ENCODE data around the gene THSD7A.

THSD7A gene

GRCh38 chr7:11416641-11417458, 415.1 kb downstream of the THSD7A start:
- no peaks in the 10 kb centered on the region for H3K79me1 ChIP-seq (ENCODE audit: low read length)
- no peak overlapping the region for H2BK5ac ChIP-seq (ENCODE audit: low read depth, low read length, poor library complexity)
- no peak overlapping the region for H2BK12ac ChIP-seq (ENCODE audit: low read length)
- H3K4ac ChIP-seq (ENCODE audit: low read depth, low read length) = no peak overlapping the region
- WGBS (ENCODE audit: extremely low coverage, insufficient coverage, insufficient read length) = no CpG with 5 or more reads among the region's 1 CpG
- H4K8ac ChIP-seq (ENCODE audit: low read depth, low read length) = no peak overlapping the region
- H3K36me3 ChIP-seq (ENCODE audit: control insufficient read depth in 1 of 2, insufficient read depth in 2 of 2, low read length in 2 of 2) = peaks cover 0 to 3% of the 10 kb centered on the region in 2 experiments
- no peak overlapping the region for H3K18ac ChIP-seq (ENCODE audit: low read length)
- no peak overlapping the region for H3K9ac ChIP-seq (ENCODE audit: low read length)
- H4K12ac ChIP-seq (ENCODE audit: low read depth, low read length) = no peak overlapping the region
- peaks cover 9% of the 10 kb centered on the region for H3K9me3 ChIP-seq (ENCODE audit: insufficient read depth, low read depth, low read length)
- no peaks in the 10 kb centered on the region for H3K4me1 ChIP-seq (ENCODE audit: control insufficient read depth in 1 of 2, insufficient read depth in 2 of 2, low read length in 2 of 2)
- no peaks in the 10 kb centered on the region for H3K79me2 ChIP-seq (ENCODE audit: control insufficient read depth, insufficient read depth, low read length, poor library complexity)
- H3K4me2 ChIP-seq (ENCODE audit: low read length) = no peak overlapping the region
- H2AFZ ChIP-seq (ENCODE audit: insufficient read depth, low read length, poor library complexity) = no peak overlapping the region
- no peak overlapping the region for H3K23ac ChIP-seq (ENCODE audit: low read length)
- H3K27me3 ChIP-seq (ENCODE audit: insufficient read depth, low read length) = no peaks in the 10 kb centered on the region
- no peak overlapping the region for H2AK5ac ChIP-seq (ENCODE audit: low read length)
- no peak overlapping the region for H2BK120ac ChIP-seq (ENCODE audit: insufficient read depth, low read length, poor library complexity)
- no peak overlapping the region for H3K4me3 ChIP-seq (ENCODE audit: low read depth, low read length)
- no peak overlapping the region for H3K27ac ChIP-seq (ENCODE audit: low read depth, low read length)
- no peak overlapping the region for H4K91ac ChIP-seq (ENCODE audit: low read depth, low read length)
- DNase-seq = no peak
- H3K14ac ChIP-seq (ENCODE audit: low read length) = no peak overlapping the region

- Histone ChIP-seq H3K36me3 (ENCODE audit: control insufficient read depth in 1 of 2, insufficient read depth in 2 of 2, low read length in 2 of 2) (no peaks in the 10 kb centered on the region), H3K4me2 (ENCODE audit: low read length) (no peak overlapping the region), H4K91ac (ENCODE audit: low read depth, low read length) (no peak overlapping the region), H3K18ac (ENCODE audit: low read length) (no peak overlapping the region), H4K8ac (ENCODE audit: low read depth, low read length) (no peak overlapping the region), H3K9me3 (ENCODE audit: insufficient read depth, low read depth, low read length) (peaks cover 3% of the 10 kb centered on the region), H3K9ac (ENCODE audit: low read length) (no peak overlapping the region), H3K27me3 (ENCODE audit: insufficient read depth, low read length) (no peaks in the 10 kb centered on the region), H2BK12ac (ENCODE audit: low read length) (no peak overlapping the region), H2BK120ac (ENCODE audit: insufficient read depth, low read length, poor library complexity) (no peak overlapping the region), H3K14ac (ENCODE audit: low read length) (no peak overlapping the region), H3K4ac (ENCODE audit: low read depth, low read length) (no peak overlapping the region), H4K12ac (ENCODE audit: low read depth, low read length) (no peak overlapping the region), H2AFZ (ENCODE audit: insufficient read depth, low read length, poor library complexity) (no peak overlapping the region), H2AK5ac (ENCODE audit: low read length) (no peak overlapping the region), H3K4me3 (ENCODE audit: low read depth, low read length) (no peak overlapping the region), H3K4me1 (ENCODE audit: control insufficient read depth in 1 of 2, insufficient read depth in 2 of 2, low read length in 2 of 2) (no peaks in the 10 kb centered on the region), H2BK5ac (ENCODE audit: low read depth, low read length, poor library complexity) (no peak overlapping the region), H3K23ac (ENCODE audit: low read length) (no peak overlapping the region), H3K27ac (ENCODE audit: low read depth, low read length) (no peak overlapping the region), H3K79me2 (ENCODE audit: control insufficient read depth, insufficient read depth, low read length, poor library complexity) (no peaks in the 10 kb centered on the region), H3K79me1 (ENCODE audit: low read length) (no peaks in the 10 kb centered on the region)
- peak; percentile 48 to 71 for DNase-seq
- WGBS (ENCODE audit: extremely low coverage, insufficient coverage, insufficient read length) = no CpG with 5 or more reads among the region's 4 CpGs
Measured at GRCh38 chr7:11415101-11415500, 416.9 kb downstream of the THSD7A start.

DNA sequence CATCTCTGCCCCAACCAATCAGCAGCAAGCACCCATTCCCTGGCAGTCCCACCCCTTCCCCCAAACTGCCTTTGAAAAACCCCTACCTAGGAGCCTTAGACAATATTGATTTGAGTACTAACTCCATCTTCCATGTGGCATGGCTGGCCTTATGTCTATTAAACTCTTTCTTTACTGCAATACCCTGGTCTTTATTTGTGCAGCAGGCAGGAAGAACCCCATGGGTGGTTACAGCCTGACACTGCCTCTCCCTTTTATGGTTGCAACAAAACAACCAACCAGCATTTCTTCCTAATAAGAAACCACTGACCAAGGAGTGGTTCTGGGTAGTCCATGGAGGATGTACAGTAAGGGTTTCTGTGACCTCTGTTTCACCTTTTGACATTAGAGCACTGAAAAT, 418.1 kb downstream of the THSD7A start:
- Histone ChIP-seq H2BK120ac (ENCODE audit: insufficient read depth, low read length, poor library complexity) (no peak overlapping the region), H4K12ac (ENCODE audit: low read depth, low read length) (no peak overlapping the region), H3K9ac (ENCODE audit: low read length) (no peak overlapping the region), H3K36me3 (ENCODE audit: control insufficient read depth in 1 of 2, insufficient read depth in 2 of 2, low read length in 2 of 2) (no peaks in the 10 kb centered on the region), H3K4me3 (ENCODE audit: low read depth, low read length) (no peak overlapping the region), H3K4me2 (ENCODE audit: low read length) (no peak overlapping the region), H2AK5ac (ENCODE audit: low read length) (no peak overlapping the region), H3K4ac (ENCODE audit: low read depth, low read length) (no peak overlapping the region), H3K4me1 (ENCODE audit: control insufficient read depth in 1 of 2, insufficient read depth in 2 of 2, low read length in 2 of 2) (no peaks in the 10 kb centered on the region), H3K23ac (ENCODE audit: low read length) (no peak overlapping the region), H3K18ac (ENCODE audit: low read length) (no peak overlapping the region), H4K91ac (ENCODE audit: low read depth, low read length) (no peak overlapping the region), H4K8ac (ENCODE audit: low read depth, low read length) (no peak overlapping the region), H2BK5ac (ENCODE audit: low read depth, low read length, poor library complexity) (no peak overlapping the region), H2AFZ (ENCODE audit: insufficient read depth, low read length, poor library complexity) (no peak overlapping the region), H3K27me3 (ENCODE audit: insufficient read depth, low read length) (no peaks in the 10 kb centered on the region), H3K27ac (ENCODE audit: low read depth, low read length) (no peak overlapping the region), H3K9me3 (ENCODE audit: insufficient read depth, low read depth, low read length) (peaks cover 3% of the 10 kb centered on the region), H3K79me1 (ENCODE audit: low read length) (no peaks in the 10 kb centered on the region), H3K14ac (ENCODE audit: low read length) (no peak overlapping the region), H3K79me2 (ENCODE audit: control insufficient read depth, insufficient read depth, low read length, poor library complexity) (no peaks in the 10 kb centered on the region), H2BK12ac (ENCODE audit: low read length) (no peak overlapping the region)
- no peak for DNase-seq

GRCh38 chr7:11412036-11412435, 420.0 kb downstream of the THSD7A start:
- Histone ChIP-seq H3K36me3 (ENCODE audit: control insufficient read depth in 1 of 2, insufficient read depth in 2 of 2, low read length in 2 of 2) (no peaks in the 10 kb centered on the region), H3K79me2 (ENCODE audit: control insufficient read depth, insufficient read depth, low read length, poor library complexity) (no peaks in the 10 kb centered on the region), H3K4me2 (ENCODE audit: low read length) (no peak overlapping the region), H3K14ac (ENCODE audit: low read length) (no peak overlapping the region), H2BK120ac (ENCODE audit: insufficient read depth, low read length, poor library complexity) (no peak overlapping the region), H2BK12ac (ENCODE audit: low read length) (no peak overlapping the region), H2AFZ (ENCODE audit: insufficient read depth, low read length, poor library complexity) (no peak overlapping the region), H3K4me1 (ENCODE audit: control insufficient read depth in 1 of 2, insufficient read depth in 2 of 2, low read length in 2 of 2) (no peaks in the 10 kb centered on the region), H2BK5ac (ENCODE audit: low read depth, low read length, poor library complexity) (no peak overlapping the region), H2AK5ac (ENCODE audit: low read length) (no peak overlapping the region), H3K4me3 (ENCODE audit: low read depth, low read length) (no peak overlapping the region), H4K12ac (ENCODE audit: low read depth, low read length) (no peak overlapping the region), H3K4ac (ENCODE audit: low read depth, low read length) (no peak overlapping the region), H3K18ac (ENCODE audit: low read length) (no peak overlapping the region), H3K79me1 (ENCODE audit: low read length) (no peaks in the 10 kb centered on the region), H3K9ac (ENCODE audit: low read length) (no peak overlapping the region), H4K8ac (ENCODE audit: low read depth, low read length) (no peak overlapping the region), H3K23ac (ENCODE audit: low read length) (no peak overlapping the region), H4K91ac (ENCODE audit: low read depth, low read length) (no peak overlapping the region), H3K9me3 (ENCODE audit: insufficient read depth, low read depth, low read length) (peaks cover 3% of the 10 kb centered on the region), H3K27ac (ENCODE audit: low read depth, low read length) (no peak overlapping the region), H3K27me3 (ENCODE audit: insufficient read depth, low read length) (no peaks in the 10 kb centered on the region)
- no CpG with 5 or more reads among the region's 2 CpGs for WGBS (ENCODE audit: extremely low coverage, insufficient coverage, insufficient read length)
- DNase-seq = no peak

Data from trophoblast cell (in vitro differentiated cells and primary cell).